GM03348 (cell line): ENCODE data around the gene BIRC3.

Experiments
- DNase-seq: peaks from one replicate; pipeline ENCODE4 v3.0.0; 2012; ENCODE audit warnings: low spot score

Gene BIRC3

DNA sequence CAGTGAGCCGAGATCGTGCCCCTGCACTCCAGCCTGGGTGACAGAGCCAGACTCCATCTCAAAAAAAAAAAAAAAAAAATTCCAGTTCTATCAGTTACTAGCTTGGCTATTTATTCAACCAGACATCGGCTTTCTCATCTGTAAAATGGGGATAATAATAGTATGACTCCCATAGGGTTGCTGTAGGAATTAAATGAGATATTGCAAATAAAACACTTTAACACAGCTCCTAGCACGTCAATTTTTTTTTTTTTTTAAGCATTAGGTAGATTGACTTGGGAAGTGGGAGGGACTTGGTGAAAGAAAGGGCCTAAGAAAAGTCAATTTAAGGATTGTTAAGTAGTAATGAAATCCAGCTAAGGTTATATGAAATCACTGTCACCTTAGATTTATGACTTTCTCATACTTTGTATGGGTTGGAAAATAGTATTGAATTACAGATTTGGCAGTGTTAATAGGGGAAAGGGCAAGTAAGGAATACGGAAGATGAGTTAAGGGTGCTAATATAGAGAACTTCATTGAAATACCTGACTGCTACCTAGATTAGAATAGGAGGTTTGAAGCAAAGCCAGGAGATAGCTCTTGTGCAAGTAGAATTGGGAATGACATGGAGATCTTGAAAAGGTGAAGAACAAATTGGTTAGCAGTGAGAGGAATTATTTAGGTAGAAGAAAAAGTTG, 58.6 kb downstream of the BIRC3 start:
- DNase-seq = no peak

DNA sequence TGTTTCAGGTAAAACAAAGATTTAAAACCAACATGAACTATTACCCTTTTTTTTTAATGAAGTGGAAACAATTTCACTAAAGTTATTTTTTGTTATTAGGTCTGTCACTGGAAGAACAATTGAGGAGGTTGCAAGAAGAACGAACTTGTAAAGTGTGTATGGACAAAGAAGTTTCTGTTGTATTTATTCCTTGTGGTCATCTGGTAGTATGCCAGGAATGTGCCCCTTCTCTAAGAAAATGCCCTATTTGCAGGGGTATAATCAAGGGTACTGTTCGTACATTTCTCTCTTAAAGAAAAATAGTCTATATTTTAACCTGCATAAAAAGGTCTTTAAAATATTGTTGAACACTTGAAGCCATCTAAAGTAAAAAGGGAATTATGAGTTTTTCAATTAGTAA, 60.6 kb downstream of the BIRC3 start:
- no peak for DNase-seq

DNA sequence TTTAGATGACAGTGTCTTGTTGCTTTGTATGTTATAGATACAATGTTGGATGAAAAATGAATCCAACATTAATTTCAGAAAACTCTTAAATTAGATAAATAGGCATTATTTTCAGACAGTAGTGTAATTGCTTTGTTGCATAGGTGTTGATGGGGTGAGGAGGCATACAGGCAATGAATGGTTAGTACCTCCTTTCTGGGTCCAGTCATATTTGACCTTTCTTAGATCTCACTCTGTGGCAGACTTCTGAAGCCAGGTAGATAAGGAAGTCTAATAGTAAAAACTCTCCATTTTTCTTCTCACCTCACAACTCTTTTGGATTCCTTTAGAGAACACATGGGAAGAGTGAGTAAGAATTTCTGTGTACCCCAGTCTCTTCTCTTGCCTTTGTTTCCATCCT, 61.5 kb downstream of the BIRC3 start:
- no peak for DNase-seq

DNA sequence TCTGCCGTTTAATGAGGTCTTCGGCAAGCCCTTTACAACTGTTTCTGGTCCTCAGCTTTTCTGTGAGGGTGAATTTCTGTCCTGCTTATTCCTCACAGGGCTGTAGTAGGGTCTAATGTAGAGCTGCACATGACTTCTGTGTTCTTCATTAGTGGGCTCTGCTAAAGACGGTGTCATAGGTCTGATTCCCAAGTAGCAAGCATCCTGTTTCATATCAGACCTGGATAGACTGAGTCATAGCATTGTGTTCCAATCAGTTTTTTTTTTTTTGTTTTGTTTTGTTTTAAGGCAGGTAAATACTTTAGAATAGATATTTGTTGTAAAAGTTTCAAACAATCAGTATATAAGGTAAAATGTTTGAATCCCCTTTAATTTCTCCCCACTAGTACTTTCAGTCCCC, 65.1 kb downstream of the BIRC3 start:
- no peak for DNase-seq

DNA sequence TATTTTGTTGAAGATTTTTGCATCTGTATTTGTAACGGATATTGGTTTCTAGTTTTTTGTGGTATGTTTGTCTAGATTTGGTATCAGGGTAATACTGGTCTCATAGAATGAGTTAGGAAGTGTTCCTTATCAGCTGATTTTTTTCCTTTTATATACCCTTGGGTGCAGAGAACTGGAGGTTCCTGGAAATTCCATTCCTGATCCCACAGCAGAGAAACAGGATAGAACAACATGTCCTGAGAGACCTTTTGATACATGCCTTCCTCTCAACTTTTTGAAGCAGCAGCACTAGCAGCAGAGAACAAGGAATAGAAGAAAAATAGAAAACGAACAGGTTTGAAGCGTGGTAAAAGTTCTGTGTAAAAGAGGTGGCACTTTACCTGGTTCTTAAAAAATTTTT, 66.6 kb downstream of the BIRC3 start:
- no peak for DNase-seq

GRCh38 chr11:102384419-102385079, 67.3 kb downstream of the BIRC3 start:
- no peak for DNase-seq

DNA sequence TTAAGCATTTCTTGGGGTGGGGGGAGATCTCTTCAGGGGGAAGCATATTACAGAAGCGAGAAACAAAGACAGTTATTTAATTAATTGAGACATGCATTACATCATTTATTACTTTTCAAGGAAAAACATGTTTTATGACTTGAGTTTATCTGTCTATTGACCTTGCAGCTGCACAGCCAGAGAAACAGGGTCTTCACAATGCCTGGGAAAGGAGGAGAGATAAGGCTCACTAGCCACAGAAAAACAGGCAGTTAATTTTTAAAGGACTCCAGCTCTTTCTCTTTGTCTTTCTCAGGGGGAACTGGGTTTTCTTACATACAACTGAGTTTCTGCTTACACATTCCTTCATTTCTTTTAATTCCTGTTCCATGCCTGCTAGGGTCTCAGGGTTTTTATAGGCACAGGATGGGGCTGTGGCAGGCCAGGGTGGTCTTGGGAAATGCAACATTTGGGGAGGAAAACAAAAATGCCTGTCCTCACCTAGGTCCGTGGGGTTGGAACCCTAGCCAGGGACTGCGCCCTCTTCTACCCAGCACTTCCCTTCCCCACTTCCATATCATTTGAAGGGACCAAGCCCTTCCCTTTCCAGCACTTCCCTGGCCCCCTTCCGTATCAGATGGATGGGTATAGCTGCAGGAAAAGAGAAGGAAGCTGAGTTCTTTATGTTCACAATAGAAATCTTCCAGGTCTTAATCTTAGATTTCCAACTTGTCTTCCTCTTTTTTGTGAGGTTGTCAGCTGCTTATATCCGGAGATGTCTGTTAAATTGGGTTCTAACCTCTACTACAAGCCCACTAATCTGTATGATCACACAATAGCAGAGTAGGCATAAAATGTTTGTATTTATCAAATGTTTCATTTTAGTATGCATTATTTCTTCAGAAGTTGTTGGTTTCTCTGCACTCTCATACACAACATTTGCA, 68.1 kb downstream of the BIRC3 start:
- DNase-seq = no peak

- DNase-seq = no peak
Measured at GRCh38 chr11:102386136-102386734, 69.0 kb downstream of the BIRC3 start.

- DNase-seq = no peak
Measured at GRCh38 chr11:102387043-102387781, 69.9 kb downstream of the BIRC3 start.
